GM23338 (cell line): Measurements from ENCODE around the gene STAU1. TPM values are rescaled to one million over a fixed set of nuclear protein-coding genes. Genes with fewer than 3 reads are reported as not detected.

Source experiments
- ATAC-seq: fragments of 200-7000 bp; cut with Tn5 transposase; 3 replicates; pipeline ENCODE4 v1.9.1; 2020
- DNase-seq: peaks from one replicate; pipeline ENCODE4 v3.0.0-alpha.2; 2015; ENCODE audit warnings: low spot score
- H2AFZ ChIP-seq: fragments of 200-600 bp; sonication (generic); 2 replicates; pipeline ENCODE4 v1.8.0; 2016; ENCODE audit warnings: antibody characterized with exemption, mild to moderate bottlenecking, moderate library complexity
- H3F3A ChIP-seq: fragments of 200-600 bp; sonication (generic); replicated peaks from 2 replicates; pipeline ENCODE4 v1.8.0; 2017; ENCODE audit warnings: antibody characterized with exemption, mixed run types, low read depth
- H3K27ac ChIP-seq: fragments of 200-600 bp; sonication (generic); 2 replicates; pipeline ENCODE4 v1.6.1; 2016; ENCODE audit warnings: low read depth
- H3K27me3 ChIP-seq: fragments of 200-600 bp; sonication (generic); 2 replicates; pipeline ENCODE4 v1.8.0; 2016; ENCODE audit warnings: mild to moderate bottlenecking, mixed run types, moderate library complexity; ENCODE audit not compliant: insufficient read depth
- H3K36me3 ChIP-seq: fragments of 200-600 bp; sonication (generic); 2 replicates; pipeline ENCODE4 v1.8.0; 2016; ENCODE audit warnings: mild to moderate bottlenecking; ENCODE audit not compliant: insufficient read depth
- H3K4me1 ChIP-seq: fragments of 200-600 bp; sonication (generic); 2 replicates; pipeline ENCODE4 v1.8.0; 2016; ENCODE audit warnings: mild to moderate bottlenecking, moderate library complexity; ENCODE audit not compliant: insufficient read depth
- H3K4me2 ChIP-seq: fragments of 200-600 bp; sonication (generic); 2 replicates; pipeline ENCODE4 v1.7.1; 2017; ENCODE audit warnings: mixed run types
- H3K4me3 ChIP-seq: fragments of 200-600 bp; sonication (generic); 2 replicates; pipeline ENCODE4 v1.6.1; 2016; ENCODE audit warnings: mixed run types
- H3K79me2 ChIP-seq: fragments of 200-600 bp; sonication (generic); replicated peaks from 2 replicates; pipeline ENCODE4 v1.8.0; 2017; ENCODE audit warnings: mild to moderate bottlenecking; ENCODE audit not compliant: insufficient read depth
- H3K9me2 ChIP-seq: fragments of 200-600 bp; sonication (generic); 2 replicates; pipeline ENCODE4 v1.8.0; 2017; ENCODE audit not compliant: insufficient read depth
- H4K20me1 ChIP-seq: fragments of 200-600 bp; sonication (generic); replicated peaks from 2 replicates; pipeline ENCODE4 v1.8.0; 2017; ENCODE audit warnings: mild to moderate bottlenecking; ENCODE audit not compliant: insufficient read depth
- H3K27ac Mint-ChIP-seq: 2 replicates; pipeline ENCODE4 v1.8.0; 2020; ENCODE audit warnings: inconsistent platforms, mild to moderate bottlenecking, moderate library complexity, mixed read lengths
- H3K27me3 Mint-ChIP-seq: 3 replicates; pipeline ENCODE4 v1.8.0; 2022; ENCODE audit warnings: low read depth, mild to moderate bottlenecking, moderate library complexity, mixed read lengths, inconsistent platforms; ENCODE audit not compliant: insufficient read depth, poor library complexity
- H3K36me3 Mint-ChIP-seq: 3 replicates; pipeline ENCODE4 v1.8.0; 2021; ENCODE audit warnings: low read depth, mild to moderate bottlenecking, inconsistent platforms, moderate library complexity, mixed read lengths
- H3K4me1 Mint-ChIP-seq: 3 replicates; pipeline ENCODE4 v1.8.0; 2020; ENCODE audit warnings: mild to moderate bottlenecking, inconsistent platforms, mixed read lengths
- H3K4me3 Mint-ChIP-seq: 3 replicates; pipeline ENCODE4 v1.8.0; 2021; ENCODE audit warnings: moderate library complexity, mild to moderate bottlenecking, inconsistent platforms, mixed read lengths
- H3K9me3 Mint-ChIP-seq: 3 replicates; pipeline ENCODE4 v1.8.0; 2020; ENCODE audit warnings: moderate library complexity, mild to moderate bottlenecking, inconsistent platforms, mixed read lengths
- CREB1 ChIP-seq: fragments of 250-450 bp; sonication (Bioruptor Pico); IDR thresholded peaks from 2 replicates; pipeline ENCODE4 v1.5.0; 2020; ENCODE audit warnings: low read depth, mild to moderate bottlenecking, moderate library complexity
- CTCF ChIP-seq, 2 experiments: fragments of 200-600 bp in 1 of 2; sonication (generic) in 1 of 2; conservative IDR thresholded peaks; 2 replicates each; pipeline versions ENCODE4 v1.5.1 to v1.6.1; 2016 to 2017; ENCODE audit warnings: antibody characterized with exemption in 2 of 2, low read depth in 2 of 2, mild to moderate bottlenecking in 2 of 2, moderate library complexity in 1 of 2
- ETS1 ChIP-seq: IDR thresholded peaks from 2 replicates; pipeline ENCODE4 v1.6.1; 2016; ENCODE audit warnings: antibody characterized with exemption
- EZH2 ChIP-seq: fragments of 200-600 bp; sonication (generic); IDR thresholded peaks from one replicate; pipeline ENCODE4 v1.8.0; 2017; ENCODE audit warnings: antibody characterized with exemption, mild to moderate bottlenecking, low read depth; ENCODE audit not compliant: unreplicated experiment
- EZH2phosphoT487 ChIP-seq: fragments of 200-600 bp; sonication (generic); IDR thresholded peaks from one replicate; pipeline ENCODE4 v1.8.1; 2018; ENCODE audit warnings: antibody characterized with exemption; ENCODE audit not compliant: unreplicated experiment
- JUNB ChIP-seq: IDR thresholded peaks from one replicate; pipeline ENCODE4 v1.6.1; 2016; ENCODE audit warnings: antibody characterized with exemption; ENCODE audit not compliant: unreplicated experiment
- NANOG ChIP-seq: IDR thresholded peaks from 2 replicates; pipeline ENCODE4 v1.6.1; 2016; ENCODE audit warnings: antibody characterized with exemption, borderline replicate concordance
- POLR2AphosphoS5 ChIP-seq: IDR thresholded peaks from 2 replicates; pipeline ENCODE4 v1.6.1; 2016; ENCODE audit warnings: antibody characterized with exemption, low read depth
- REST ChIP-seq: IDR thresholded peaks from one replicate; pipeline ENCODE4 v1.6.1; 2018; ENCODE audit warnings: antibody characterized with exemption; ENCODE audit not compliant: unreplicated experiment
- STAT1 ChIP-seq: IDR thresholded peaks from one replicate; pipeline ENCODE4 v1.6.1; 2016; ENCODE audit warnings: antibody characterized with exemption; ENCODE audit not compliant: unreplicated experiment
- ZNF114 ChIP-seq: fragments of 250-450 bp; sonication (Bioruptor Pico); IDR thresholded peaks from 2 replicates; pipeline ENCODE4 v1.5.0; 2020; ENCODE audit warnings: mild to moderate bottlenecking, moderate library complexity
- ZNF331 ChIP-seq: fragments of 250-450 bp; sonication (Bioruptor Pico); IDR thresholded peaks from 2 replicates; pipeline ENCODE4 v1.5.0; 2020; ENCODE audit warnings: low read depth, mild to moderate bottlenecking, moderate library complexity
- polyA plus RNA-seq: library from polyadenylated mRNA; unstranded; fragments of >200 nt; fragmentation: Nextera tagmentation; extraction: Ambion mirVana; gene quantifications from 2 replicates; pipeline ENCODE4 v1.2.1, GENCODE V29; 2016
- total RNA-seq: library from RNA; depleted of rRNA; stranded (reverse); fragments of >200 nt; shearing (Covaris generic); gene quantifications from 2 replicates; pipeline ENCODE4 v1.2.3, GENCODE V29; 2014
- TF ChIP-seq, protein P1 (sequence below): fragments of 250-450 bp; sonication (Bioruptor Pico); IDR thresholded peaks from 2 replicates; pipeline ENCODE4 v1.5.0; 2020; ENCODE audit warnings: mild to moderate bottlenecking, moderate library complexity

Gene STAU1
- total and polyA plus RNA-seq, 2 experiments from 2014 or later = 102 TPM

DNA sequence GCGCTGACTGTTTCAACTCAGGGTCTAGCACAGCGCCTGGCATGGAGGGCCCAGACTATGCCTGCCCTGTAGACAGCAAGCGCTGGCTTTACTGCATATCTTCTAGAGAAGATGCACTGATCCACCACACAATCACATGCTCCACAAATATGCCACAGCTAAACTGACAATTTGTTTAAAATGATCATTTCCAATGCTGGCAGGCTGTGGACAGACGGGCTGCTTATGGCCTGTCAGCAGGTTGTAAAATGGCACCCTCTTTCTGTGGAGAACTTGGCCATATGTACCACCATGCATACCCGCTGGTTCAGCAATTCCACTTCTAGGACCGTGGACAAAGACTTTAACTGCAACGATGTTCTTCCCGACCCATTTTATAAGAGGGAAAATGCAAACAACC, 40.8 kb downstream of the STAU1 start:
- ATAC-seq = no peak
- no peak overlapping the region for H3K27ac Mint-ChIP-seq
- H3K27me3 Mint-ChIP-seq = no peaks in the 10 kb centered on the region
- Histone ChIP-seq H3K4me1 (no peaks in the 10 kb centered on the region), H3K4me3 (no peak overlapping the region), H3F3A (peaks cover 6% of the 10 kb centered on the region; the same call in 1 of the 2 replicates), H3K27ac (no peak overlapping the region), H3K79me2 (peaks cover 84% of the 10 kb centered on the region), H4K20me1 (peaks cover 36% of the 10 kb centered on the region), H3K9me2 (no peaks in the 10 kb centered on the region), H3K36me3 (peaks cover 26% of the 10 kb centered on the region), H2AFZ (no peak overlapping the region), H3K27me3 (no peaks in the 10 kb centered on the region), H3K4me2 (no peak overlapping the region)
- no peak for TF ChIP-seq ETS1
- TF ChIP-seq, protein P1, sequence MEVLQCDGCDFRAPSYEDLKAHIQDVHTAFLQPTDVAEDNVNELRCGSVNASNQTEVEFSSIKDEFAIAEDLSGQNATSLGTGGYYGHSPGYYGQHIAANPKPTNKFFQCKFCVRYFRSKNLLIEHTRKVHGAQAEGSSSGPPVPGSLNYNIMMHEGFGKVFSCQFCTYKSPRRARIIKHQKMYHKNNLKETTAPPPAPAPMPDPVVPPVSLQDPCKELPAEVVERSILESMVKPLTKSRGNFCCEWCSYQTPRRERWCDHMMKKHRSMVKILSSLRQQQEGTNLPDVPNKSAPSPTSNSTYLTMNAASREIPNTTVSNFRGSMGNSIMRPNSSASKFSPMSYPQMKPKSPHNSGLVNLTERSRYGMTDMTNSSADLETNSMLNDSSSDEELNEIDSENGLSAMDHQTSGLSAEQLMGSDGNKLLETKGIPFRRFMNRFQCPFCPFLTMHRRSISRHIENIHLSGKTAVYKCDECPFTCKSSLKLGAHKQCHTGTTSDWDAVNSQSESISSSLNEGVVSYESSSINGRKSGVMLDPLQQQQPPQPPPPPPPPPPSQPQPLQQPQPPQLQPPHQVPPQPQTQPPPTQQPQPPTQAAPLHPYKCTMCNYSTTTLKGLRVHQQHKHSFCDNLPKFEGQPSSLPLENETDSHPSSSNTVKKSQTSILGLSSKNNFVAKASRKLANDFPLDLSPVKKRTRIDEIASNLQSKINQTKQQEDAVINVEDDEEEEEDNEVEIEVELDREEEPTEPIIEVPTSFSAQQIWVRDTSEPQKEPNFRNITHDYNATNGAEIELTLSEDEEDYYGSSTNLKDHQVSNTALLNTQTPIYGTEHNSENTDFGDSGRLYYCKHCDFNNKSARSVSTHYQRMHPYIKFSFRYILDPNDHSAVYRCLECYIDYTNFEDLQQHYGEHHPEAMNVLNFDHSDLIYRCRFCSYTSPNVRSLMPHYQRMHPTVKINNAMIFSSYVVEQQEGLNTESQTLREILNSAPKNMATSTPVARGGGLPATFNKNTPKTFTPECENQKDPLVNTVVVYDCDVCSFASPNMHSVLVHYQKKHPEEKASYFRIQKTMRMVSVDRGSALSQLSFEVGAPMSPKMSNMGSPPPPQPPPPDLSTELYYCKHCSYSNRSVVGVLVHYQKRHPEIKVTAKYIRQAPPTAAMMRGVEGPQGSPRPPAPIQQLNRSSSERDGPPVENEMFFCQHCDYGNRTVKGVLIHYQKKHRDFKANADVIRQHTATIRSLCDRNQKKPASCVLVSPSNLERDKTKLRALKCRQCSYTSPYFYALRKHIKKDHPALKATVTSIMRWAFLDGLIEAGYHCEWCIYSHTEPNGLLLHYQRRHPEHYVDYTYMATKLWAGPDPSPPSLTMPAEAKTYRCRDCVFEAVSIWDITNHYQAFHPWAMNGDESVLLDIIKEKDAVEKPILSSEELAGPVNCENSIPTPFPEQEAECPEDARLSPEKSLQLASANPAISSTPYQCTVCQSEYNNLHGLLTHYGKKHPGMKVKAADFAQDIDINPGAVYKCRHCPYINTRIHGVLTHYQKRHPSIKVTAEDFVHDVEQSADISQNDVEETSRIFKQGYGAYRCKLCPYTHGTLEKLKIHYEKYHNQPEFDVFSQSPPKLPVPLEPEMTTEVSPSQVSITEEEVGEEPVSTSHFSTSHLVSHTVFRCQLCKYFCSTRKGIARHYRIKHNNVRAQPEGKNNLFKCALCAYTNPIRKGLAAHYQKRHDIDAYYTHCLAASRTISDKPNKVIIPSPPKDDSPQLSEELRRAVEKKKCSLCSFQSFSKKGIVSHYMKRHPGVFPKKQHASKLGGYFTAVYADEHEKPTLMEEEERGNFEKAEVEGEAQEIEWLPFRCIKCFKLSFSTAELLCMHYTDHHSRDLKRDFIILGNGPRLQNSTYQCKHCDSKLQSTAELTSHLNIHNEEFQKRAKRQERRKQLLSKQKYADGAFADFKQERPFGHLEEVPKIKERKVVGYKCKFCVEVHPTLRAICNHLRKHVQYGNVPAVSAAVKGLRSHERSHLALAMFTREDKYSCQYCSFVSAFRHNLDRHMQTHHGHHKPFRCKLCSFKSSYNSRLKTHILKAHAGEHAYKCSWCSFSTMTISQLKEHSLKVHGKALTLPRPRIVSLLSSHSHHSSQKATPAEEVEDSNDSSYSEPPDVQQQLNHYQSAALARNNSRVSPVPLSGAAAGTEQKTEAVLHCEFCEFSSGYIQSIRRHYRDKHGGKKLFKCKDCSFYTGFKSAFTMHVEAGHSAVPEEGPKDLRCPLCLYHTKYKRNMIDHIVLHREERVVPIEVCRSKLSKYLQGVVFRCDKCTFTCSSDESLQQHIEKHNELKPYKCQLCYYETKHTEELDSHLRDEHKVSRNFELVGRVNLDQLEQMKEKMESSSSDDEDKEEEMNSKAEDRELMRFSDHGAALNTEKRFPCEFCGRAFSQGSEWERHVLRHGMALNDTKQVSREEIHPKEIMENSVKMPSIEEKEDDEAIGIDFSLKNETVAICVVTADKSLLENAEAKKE (CRISPR knock-in tag) = no peak
- TF ChIP-seq CTCF (conservative IDR thresholded peaks at IDR 0.05; ENCODE audit: low read depth in 2 of 2) = no peak
- TF ChIP-seq STAT1 = no peak
- no peak for TF ChIP-seq ZNF331 (CRISPR knock-in tag)
- TF ChIP-seq CREB1 (CRISPR knock-in tag) = no peak
- no peak for TF ChIP-seq NANOG
- no peak for TF ChIP-seq REST
- no peak for TF ChIP-seq ZNF114
- no peak for TF ChIP-seq POLR2AphosphoS5
- no peak for TF ChIP-seq JUNB
- TF ChIP-seq EZH2 = no peak
- TF ChIP-seq EZH2phosphoT487 = no peak
- H3K36me3 Mint-ChIP-seq = peaks cover 57% of the 10 kb centered on the region
- no peak for DNase-seq
- no peaks in the 10 kb centered on the region for H3K9me3 Mint-ChIP-seq
- H3K4me1 Mint-ChIP-seq = no peaks in the 10 kb centered on the region
- H3K4me3 Mint-ChIP-seq = no peak overlapping the region
